Lower lobe of right lung (tissue), 2 donors: Measurements from ENCODE around the gene ACHE. TPM values are rescaled to one million over a fixed set of nuclear protein-coding genes. Genes with fewer than 3 reads are reported as not detected.

Source experiments
- ATAC-seq, 2 donors: fragments of 200-7000 bp; cut with Tn5 transposase; one replicate each; pipeline ENCODE4 v1.9.1; 2020 to 2022; ENCODE audit warnings: mild to moderate bottlenecking in 2 of 2, moderate library complexity in 2 of 2
- DNase-seq: peaks from one replicate; pipeline ENCODE4 v3.0.0-alpha.2; 2020
- H3K27ac ChIP-seq: fragments of 200-600 bp; one replicate; pipeline ENCODE4 v1.8.0; 2022
- H3K27me3 ChIP-seq: fragments of 200-600 bp; one replicate; pipeline ENCODE4 v1.8.0; 2022; ENCODE audit warnings: low read depth
- H3K36me3 ChIP-seq: fragments of 200-600 bp; one replicate; pipeline ENCODE4 v1.8.0; 2022; ENCODE audit warnings: mild to moderate bottlenecking
- H3K4me1 ChIP-seq: fragments of 200-600 bp; one replicate; pipeline ENCODE4 v1.8.0; 2022
- H3K4me3 ChIP-seq: fragments of 200-600 bp; one replicate; pipeline ENCODE4 v1.8.0; 2022; ENCODE audit warnings: mild to moderate bottlenecking
- H3K9me3 ChIP-seq: fragments of 200-600 bp; one replicate; pipeline ENCODE4 v1.8.0; 2022
- CTCF ChIP-seq: fragments of 200-600 bp; IDR thresholded peaks from one replicate; pipeline ENCODE4 v1.8.0; 2022; ENCODE audit warnings: antibody characterized with exemption, mild to moderate bottlenecking
- intact Hi-C: fragments of 100-400 bp; cut with DNase I; formaldehyde crosslinking; loops from one replicate; pipeline ENCODE4 v1.11.0; 2022
- total RNA-seq: library from RNA; stranded (reverse); fragmentation: NEBNext Ultra II Directional; extraction: Animal tissue kit (Norgen Biotek cat#: 25700); gene quantifications from one replicate; pipeline ENCODE4 v1.2.1, GENCODE V29; 2021
- donor health status: DM: no; HTN: yes; CAD: no; lungs with severe emphysema.

Gene ACHE
- total RNA-seq, 1 donor from 2014 or later = 0.97 TPM

DNA sequence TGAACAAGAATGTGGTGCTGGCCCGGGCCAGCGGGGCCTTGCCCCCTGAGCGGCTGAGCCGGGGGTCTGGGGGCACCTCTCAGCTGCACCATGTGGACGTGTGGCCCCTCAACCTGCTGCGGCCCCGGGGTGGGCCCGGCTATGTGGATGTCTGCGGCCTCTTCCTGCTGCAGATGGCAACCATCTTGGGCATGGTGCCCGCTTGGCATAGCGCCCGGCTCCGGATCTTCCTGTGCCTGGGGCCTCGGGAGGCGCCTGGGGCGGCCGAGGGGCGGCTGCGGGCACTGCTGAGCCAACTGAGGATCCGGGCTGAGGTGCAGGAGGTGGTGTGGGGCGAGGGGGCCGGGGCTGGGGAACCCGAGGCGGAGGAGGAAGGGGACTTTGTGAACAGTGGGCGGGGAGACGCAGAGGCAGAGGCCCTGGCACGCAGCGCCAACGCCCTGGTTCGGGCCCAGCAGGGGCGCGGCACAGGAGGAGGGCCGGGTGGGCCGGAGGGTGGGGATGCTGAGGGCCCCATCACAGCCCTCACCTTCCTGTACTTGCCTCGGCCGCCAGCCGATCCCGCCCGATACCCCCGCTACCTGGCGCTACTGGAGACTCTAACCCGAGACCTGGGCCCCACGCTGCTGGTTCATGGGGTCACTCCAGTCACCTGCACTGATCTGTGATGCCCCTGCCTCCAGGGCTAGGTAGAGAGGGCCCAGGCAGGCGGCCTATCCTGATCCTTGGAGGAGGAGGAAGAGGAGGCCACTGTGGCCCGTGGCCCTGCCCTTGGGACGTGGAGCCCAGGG is 29.6 kb downstream of the ACHE start:
- Histone ChIP-seq H3K27ac (peak overlapping the region; percentile 96), H3K9me3 (no peaks in the 10 kb centered on the region), H3K27me3 (no peaks in the 10 kb centered on the region), H3K4me1 (peaks cover 46% of the 10 kb centered on the region), H3K36me3 (peaks cover 29% of the 10 kb centered on the region), H3K4me3 (peak overlapping the region; percentile 86)
- no peak for TF ChIP-seq CTCF
- DNase-seq = peak; percentile 89
- intact Hi-C loops = no loop called here
- peak; percentile 72 for ATAC-seq

- intact Hi-C loops = no loop called here
- no peak for TF ChIP-seq CTCF
- Histone ChIP-seq H3K4me3 (peak overlapping the region; percentile 86), H3K4me1 (peaks cover 46% of the 10 kb centered on the region), H3K9me3 (no peaks in the 10 kb centered on the region), H3K27ac (peak overlapping the region; percentile 96), H3K27me3 (no peaks in the 10 kb centered on the region), H3K36me3 (peaks cover 29% of the 10 kb centered on the region)
- DNase-seq = no peak
- no peak for ATAC-seq
Observed at GRCh38 chr7:100865372-100865911, 30.2 kb downstream of the ACHE start.

- ATAC-seq = no peak
- Histone ChIP-seq H3K36me3 (peaks cover 31% of the 10 kb centered on the region), H3K27ac (no peak overlapping the region), H3K9me3 (no peaks in the 10 kb centered on the region), H3K27me3 (no peaks in the 10 kb centered on the region), H3K4me3 (no peak overlapping the region), H3K4me1 (peaks cover 46% of the 10 kb centered on the region)
- TF ChIP-seq CTCF = no peak
- intact Hi-C loops = no loop called here
- no peak for DNase-seq
Observed at GRCh38 chr7:100864263-100864845, 31.3 kb downstream of the ACHE start.

- peaks cover 40% of the 10 kb centered on the region for H3K4me1 ChIP-seq
- no peak for DNase-seq
- intact Hi-C loops = no loop called here
- H3K27ac ChIP-seq = no peak overlapping the region
- no peak for ATAC-seq
- H3K9me3 ChIP-seq = no peaks in the 10 kb centered on the region
- no peak for TF ChIP-seq CTCF
- H3K4me3 ChIP-seq = no peak overlapping the region
- H3K36me3 ChIP-seq = peaks cover 39% of the 10 kb centered on the region
- H3K27me3 ChIP-seq = no peaks in the 10 kb centered on the region
Observed at GRCh38 chr7:100863406-100863950, 32.2 kb downstream of the ACHE start.

DNA sequence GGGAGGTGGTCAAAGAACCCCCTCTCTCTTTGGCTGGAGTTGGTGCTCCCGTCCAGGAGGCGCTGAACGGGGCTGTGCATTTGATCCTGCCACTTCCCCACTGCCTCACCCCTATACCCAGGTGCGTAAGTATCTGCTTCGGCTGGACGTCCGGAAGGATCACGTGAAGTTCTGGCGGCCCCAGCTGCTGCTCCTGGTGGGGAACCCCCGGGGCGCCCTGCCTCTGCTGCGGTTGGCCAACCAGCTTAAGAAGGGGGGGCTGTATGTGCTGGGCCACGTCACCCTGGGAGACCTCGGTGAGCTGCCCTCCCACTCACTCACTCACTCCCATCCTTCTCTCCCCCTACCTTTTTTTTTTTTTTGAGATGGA is 34.1 kb downstream of the ACHE start:
- no peak for TF ChIP-seq CTCF
- DNase-seq (no peak), ATAC-seq (no peak)
- Histone ChIP-seq H3K27me3 (no peaks in the 10 kb centered on the region), H3K4me1 (peaks cover 22% of the 10 kb centered on the region), H3K4me3 (no peak overlapping the region), H3K27ac (no peak overlapping the region), H3K9me3 (no peaks in the 10 kb centered on the region), H3K36me3 (peaks cover 53% of the 10 kb centered on the region)
- intact Hi-C loops = no loop called here
